ENCODE results near the gene GDNF.

- TF ChIP-seq RARB (CRISPR knock-in tag; IDR thresholded peaks at IDR 0.05) (no peak), PATZ1 (CRISPR knock-in tag; IDR thresholded peaks at IDR 0.05; ENCODE audit: borderline replicate concordance) (no peak), CREB5 (CRISPR knock-in tag; IDR thresholded peaks at IDR 0.05; ENCODE audit: low read depth) (no peak), SNAI2 (CRISPR knock-in tag; IDR thresholded peaks at IDR 0.05) (no peak), ZNF565 (CRISPR knock-in tag; conservative IDR thresholded peaks at IDR 0.05; ENCODE audit: low read depth) (no peak), ZFP30 (CRISPR knock-in tag; IDR thresholded peaks at IDR 0.05) (no peak), ARNTL (CRISPR knock-in tag; IDR thresholded peaks at IDR 0.05; ENCODE audit: borderline replicate concordance, low read depth) (no peak), TOX (CRISPR knock-in tag; IDR thresholded peaks at IDR 0.05; ENCODE audit: borderline replicate concordance) (no peak), CSRNP3 (CRISPR knock-in tag; IDR thresholded peaks at IDR 0.05) (no peak)
Measured at GRCh38 chr5:37855438-37855837, 15.6 kb upstream of the GDNF start.
